SK-N-SH treated with all-trans-retinoic acid at 6 μM for 48 hours (cell line): ENCODE results near the gene PRPF8.
"Not testable (repeated sequence)": the region's sequence is repeated elsewhere in the genome, so short reads cannot be mapped to it uniquely, and the experiment has no call there.

ENCODE experiments used
- GLIS3 ChIP-seq: fragments of 250-450 bp; sonication (Bioruptor Pico); IDR thresholded peaks from 2 replicates; pipeline ENCODE4 v1.5.0; 2020; ENCODE audit warnings: mild to moderate bottlenecking, moderate library complexity
- ISL1 ChIP-seq: fragments of 250-450 bp; sonication (Bioruptor Pico); IDR thresholded peaks from 2 replicates; pipeline ENCODE4 v2.1.2; 2022; ENCODE audit warnings: mild to moderate bottlenecking, moderate library complexity
- OSR1 ChIP-seq: fragments of 250-450 bp; sonication (Bioruptor Pico); IDR thresholded peaks from 2 replicates; pipeline ENCODE4 v1.8.0; 2022; ENCODE audit warnings: moderate library complexity, mild to moderate bottlenecking, inconsistent platforms
- RARB ChIP-seq: fragments of 250-450 bp; sonication (Bioruptor Pico); IDR thresholded peaks from 2 replicates; pipeline ENCODE4 v1.8.0; 2021; ENCODE audit warnings: mild to moderate bottlenecking, moderate library complexity
- TCF4 ChIP-seq: fragments of 250-450 bp; sonication (Bioruptor Pico); IDR thresholded peaks from 2 replicates; pipeline ENCODE4 v1.8.0; 2021; ENCODE audit warnings: mild to moderate bottlenecking, moderate library complexity, borderline replicate concordance
- ZFP3 ChIP-seq: fragments of 250-450 bp; sonication (Bioruptor Pico); IDR thresholded peaks from 2 replicates; pipeline ENCODE4 v1.5.0; 2020; ENCODE audit warnings: mild to moderate bottlenecking, moderate library complexity
- ZNF8 ChIP-seq: fragments of 450-650 bp; formaldehyde crosslinking; IDR thresholded peaks from 2 replicates; pipeline ENCODE4 v1.5.0; 2020; ENCODE audit warnings: mild to moderate bottlenecking, moderate library complexity
- TF ChIP-seq, protein P1 (sequence below): fragments of 250-450 bp; sonication (Bioruptor Pico); IDR thresholded peaks from 2 replicates; pipeline ENCODE4 v1.5.0; 2020; ENCODE audit warnings: mild to moderate bottlenecking, moderate library complexity

- not testable (repeated sequence) for TF ChIP-seq TCF4; GLIS3 (CRISPR knock-in tag); RARB (CRISPR knock-in tag); OSR1 (CRISPR knock-in tag); ZNF8; ZFP3; ISL1 (CRISPR knock-in tag)
- TF ChIP-seq, protein P1, sequence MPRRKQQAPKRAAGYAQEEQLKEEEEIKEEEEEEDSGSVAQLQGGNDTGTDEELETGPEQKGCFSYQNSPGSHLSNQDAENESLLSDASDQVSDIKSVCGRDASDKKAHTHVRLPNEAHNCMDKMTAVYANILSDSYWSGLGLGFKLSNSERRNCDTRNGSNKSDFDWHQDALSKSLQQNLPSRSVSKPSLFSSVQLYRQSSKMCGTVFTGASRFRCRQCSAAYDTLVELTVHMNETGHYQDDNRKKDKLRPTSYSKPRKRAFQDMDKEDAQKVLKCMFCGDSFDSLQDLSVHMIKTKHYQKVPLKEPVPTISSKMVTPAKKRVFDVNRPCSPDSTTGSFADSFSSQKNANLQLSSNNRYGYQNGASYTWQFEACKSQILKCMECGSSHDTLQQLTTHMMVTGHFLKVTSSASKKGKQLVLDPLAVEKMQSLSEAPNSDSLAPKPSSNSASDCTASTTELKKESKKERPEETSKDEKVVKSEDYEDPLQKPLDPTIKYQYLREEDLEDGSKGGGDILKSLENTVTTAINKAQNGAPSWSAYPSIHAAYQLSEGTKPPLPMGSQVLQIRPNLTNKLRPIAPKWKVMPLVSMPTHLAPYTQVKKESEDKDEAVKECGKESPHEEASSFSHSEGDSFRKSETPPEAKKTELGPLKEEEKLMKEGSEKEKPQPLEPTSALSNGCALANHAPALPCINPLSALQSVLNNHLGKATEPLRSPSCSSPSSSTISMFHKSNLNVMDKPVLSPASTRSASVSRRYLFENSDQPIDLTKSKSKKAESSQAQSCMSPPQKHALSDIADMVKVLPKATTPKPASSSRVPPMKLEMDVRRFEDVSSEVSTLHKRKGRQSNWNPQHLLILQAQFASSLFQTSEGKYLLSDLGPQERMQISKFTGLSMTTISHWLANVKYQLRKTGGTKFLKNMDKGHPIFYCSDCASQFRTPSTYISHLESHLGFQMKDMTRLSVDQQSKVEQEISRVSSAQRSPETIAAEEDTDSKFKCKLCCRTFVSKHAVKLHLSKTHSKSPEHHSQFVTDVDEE (CRISPR knock-in tag) = not testable (repeated sequence)
These were observed 37.4 kb upstream of the PRPF8 start for GRCh38 chr17:1722022-1722421.
